ENCODE measurements around the gene BBS9.

BBS9 gene

DNA sequence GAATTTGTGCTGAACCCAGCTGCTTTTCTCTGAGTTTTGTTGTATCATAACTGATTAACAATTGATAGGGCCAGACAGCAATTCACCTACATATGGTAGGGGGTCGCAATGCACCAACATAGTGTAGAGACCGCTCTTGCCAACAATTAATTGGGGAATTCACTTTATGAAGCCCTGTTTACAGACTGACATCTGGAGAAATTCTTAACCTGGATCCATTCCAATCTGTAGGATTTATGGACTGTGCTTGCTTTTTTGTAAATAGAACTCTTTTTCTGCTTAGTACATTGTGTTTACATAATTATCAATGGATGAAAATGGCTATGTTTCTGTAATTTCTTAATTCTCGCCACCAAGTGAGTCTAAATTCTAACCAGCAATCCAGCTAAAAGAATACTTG lies 464.2 kb downstream of the BBS9 start:
- no peak overlapping the region for H3K27ac ChIP-seq (ENCODE audit: insufficient read depth, low read depth, low read length, poor library complexity, severe bottlenecking)
- WGBS, 2 experiments: 95 to 98% methylated on average over 3 of the region's 3 CpGs
- H3K9me3 ChIP-seq (ENCODE audit: control insufficient read depth, low read length): no peaks in the 10 kb centered on the region
- no peaks in the 10 kb centered on the region for H3K36me3 ChIP-seq (ENCODE audit: control insufficient read depth, insufficient read depth, low read length)
- no peak overlapping the region for H3K4me3 ChIP-seq (ENCODE audit: insufficient read depth, low read depth, low read length)
- H3K4me1 ChIP-seq (ENCODE audit: control insufficient read depth, insufficient read depth, low read length): no peaks in the 10 kb centered on the region
- H3K27me3 ChIP-seq (ENCODE audit: control insufficient read depth, insufficient read depth, low read length, poor library complexity, severe bottlenecking): no peaks in the 10 kb centered on the region

- Histone ChIP-seq H3K9me3 (ENCODE audit: control insufficient read depth, low read length) (no peaks in the 10 kb centered on the region), H3K4me1 (ENCODE audit: control insufficient read depth, insufficient read depth, low read length) (no peaks in the 10 kb centered on the region), H3K4me3 (ENCODE audit: insufficient read depth, low read depth, low read length) (no peak overlapping the region), H3K27me3 (ENCODE audit: control insufficient read depth, insufficient read depth, low read length, poor library complexity, severe bottlenecking) (no peaks in the 10 kb centered on the region), H3K27ac (ENCODE audit: insufficient read depth, low read depth, low read length, poor library complexity, severe bottlenecking) (no peak overlapping the region), H3K36me3 (ENCODE audit: control insufficient read depth, insufficient read depth, low read length) (no peaks in the 10 kb centered on the region)
These were observed 467.3 kb downstream of the BBS9 start for GRCh38 chr7:33596686-33597085.

GRCh38 chr7:33597181-33597580 lies 467.8 kb downstream of the BBS9 start:
- Histone ChIP-seq H3K4me3 (ENCODE audit: insufficient read depth, low read depth, low read length) (no peak overlapping the region), H3K36me3 (ENCODE audit: control insufficient read depth, insufficient read depth, low read length) (no peaks in the 10 kb centered on the region), H3K27ac (ENCODE audit: insufficient read depth, low read depth, low read length, poor library complexity, severe bottlenecking) (no peak overlapping the region), H3K27me3 (ENCODE audit: control insufficient read depth, insufficient read depth, low read length, poor library complexity, severe bottlenecking) (no peaks in the 10 kb centered on the region), H3K9me3 (ENCODE audit: control insufficient read depth, low read length) (no peaks in the 10 kb centered on the region), H3K4me1 (ENCODE audit: control insufficient read depth, insufficient read depth, low read length) (no peaks in the 10 kb centered on the region)
- 90% methylated on average over 1 of the region's 1 CpG; no CpG with 5 or more reads in 1 of the 2 experiments for WGBS, 2 experiments

GRCh38 chr7:33601101-33601500 lies 471.7 kb downstream of the BBS9 start:
- 87 to 89% methylated on average over 4 of the region's 4 CpGs for WGBS, 2 experiments

GRCh38 chr7:33601884-33602283 lies 472.5 kb downstream of the BBS9 start:
- H3K27ac ChIP-seq (ENCODE audit: insufficient read depth, low read depth, low read length, poor library complexity, severe bottlenecking): no peak overlapping the region
- WGBS, 2 experiments: 92 to 93% methylated on average over 2 of the region's 2 CpGs
- no peaks in the 10 kb centered on the region for H3K9me3 ChIP-seq (ENCODE audit: control insufficient read depth, low read length)
- H3K4me1 ChIP-seq (ENCODE audit: control insufficient read depth, insufficient read depth, low read length): no peaks in the 10 kb centered on the region
- no peaks in the 10 kb centered on the region for H3K36me3 ChIP-seq (ENCODE audit: control insufficient read depth, insufficient read depth, low read length)
- no peaks in the 10 kb centered on the region for H3K27me3 ChIP-seq (ENCODE audit: control insufficient read depth, insufficient read depth, low read length, poor library complexity, severe bottlenecking)
- H3K4me3 ChIP-seq (ENCODE audit: insufficient read depth, low read depth, low read length): no peak overlapping the region

More at GRCh38 chr7:33601101-33601500, 471.7 kb downstream of the BBS9 start:
- H3K4me1 ChIP-seq (ENCODE audit: control insufficient read depth, insufficient read depth, low read length): no peaks in the 10 kb centered on the region
- no peaks in the 10 kb centered on the region for H3K9me3 ChIP-seq (ENCODE audit: control insufficient read depth, low read length)
- no peaks in the 10 kb centered on the region for H3K36me3 ChIP-seq (ENCODE audit: control insufficient read depth, insufficient read depth, low read length)
- no peaks in the 10 kb centered on the region for H3K27me3 ChIP-seq (ENCODE audit: control insufficient read depth, insufficient read depth, low read length, poor library complexity, severe bottlenecking)
- no peak overlapping the region for H3K27ac ChIP-seq (ENCODE audit: insufficient read depth, low read depth, low read length, poor library complexity, severe bottlenecking)
- no peak overlapping the region for H3K4me3 ChIP-seq (ENCODE audit: insufficient read depth, low read depth, low read length)

GRCh38 chr7:33604056-33604455 lies 474.7 kb downstream of the BBS9 start:
- Histone ChIP-seq H3K27ac (ENCODE audit: insufficient read depth, low read depth, low read length, poor library complexity, severe bottlenecking) (no peak overlapping the region), H3K27me3 (ENCODE audit: control insufficient read depth, insufficient read depth, low read length, poor library complexity, severe bottlenecking) (no peaks in the 10 kb centered on the region), H3K4me1 (ENCODE audit: control insufficient read depth, insufficient read depth, low read length) (no peaks in the 10 kb centered on the region), H3K9me3 (ENCODE audit: control insufficient read depth, low read length) (no peaks in the 10 kb centered on the region), H3K36me3 (ENCODE audit: control insufficient read depth, insufficient read depth, low read length) (no peaks in the 10 kb centered on the region), H3K4me3 (ENCODE audit: insufficient read depth, low read depth, low read length) (no peak overlapping the region)
- WGBS, 2 experiments: 78 to 100% methylated on average over 1 to 2 of the region's 2 CpGs

- no peaks in the 10 kb centered on the region for H3K4me1 ChIP-seq (ENCODE audit: control insufficient read depth, insufficient read depth, low read length)
- no peak overlapping the region for H3K4me3 ChIP-seq (ENCODE audit: insufficient read depth, low read depth, low read length)
- H3K27ac ChIP-seq (ENCODE audit: insufficient read depth, low read depth, low read length, poor library complexity, severe bottlenecking): no peak overlapping the region
- no peaks in the 10 kb centered on the region for H3K36me3 ChIP-seq (ENCODE audit: control insufficient read depth, insufficient read depth, low read length)
- 92% methylated on average over 3 of the region's 3 CpGs for WGBS, 2 experiments
- no peaks in the 10 kb centered on the region for H3K9me3 ChIP-seq (ENCODE audit: control insufficient read depth, low read length)
- H3K27me3 ChIP-seq (ENCODE audit: control insufficient read depth, insufficient read depth, low read length, poor library complexity, severe bottlenecking): no peaks in the 10 kb centered on the region
These were observed 481.6 kb downstream of the BBS9 start for GRCh38 chr7:33610918-33611317.

DNA sequence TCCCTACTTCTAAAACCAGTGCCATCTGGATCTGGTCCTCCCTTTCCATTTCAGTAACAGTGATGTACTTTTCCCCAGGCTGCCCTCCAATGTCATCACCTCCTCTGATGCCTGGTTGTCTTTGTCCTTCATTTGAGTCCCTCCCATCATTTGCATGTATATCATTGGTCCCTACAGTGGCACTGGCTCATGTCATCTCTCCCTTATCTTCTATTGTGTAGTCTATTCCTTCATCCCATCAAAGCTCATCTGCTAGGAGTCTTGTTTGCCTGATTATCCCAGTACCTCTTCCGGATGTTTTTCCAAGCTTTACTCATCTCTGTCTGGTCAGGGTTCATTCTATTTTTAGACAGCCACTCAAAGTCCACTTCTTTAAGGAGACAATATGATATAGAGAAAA lies 483.1 kb downstream of the BBS9 start:
- no peak overlapping the region for H3K4me3 ChIP-seq (ENCODE audit: insufficient read depth, low read depth, low read length)
- no peaks in the 10 kb centered on the region for H3K27me3 ChIP-seq (ENCODE audit: control insufficient read depth, insufficient read depth, low read length, poor library complexity, severe bottlenecking)
- no peak overlapping the region for H3K27ac ChIP-seq (ENCODE audit: insufficient read depth, low read depth, low read length, poor library complexity, severe bottlenecking)
- no peaks in the 10 kb centered on the region for H3K4me1 ChIP-seq (ENCODE audit: control insufficient read depth, insufficient read depth, low read length)
- H3K9me3 ChIP-seq (ENCODE audit: control insufficient read depth, low read length): no peaks in the 10 kb centered on the region
- 94 to 100% methylated on average over 1 of the region's 1 CpG for WGBS, 2 experiments
- no peaks in the 10 kb centered on the region for H3K36me3 ChIP-seq (ENCODE audit: control insufficient read depth, insufficient read depth, low read length)

- no peaks in the 10 kb centered on the region for H3K36me3 ChIP-seq (ENCODE audit: control insufficient read depth, insufficient read depth, low read length)
- H3K4me1 ChIP-seq (ENCODE audit: control insufficient read depth, insufficient read depth, low read length): no peaks in the 10 kb centered on the region
- no peak overlapping the region for H3K27ac ChIP-seq (ENCODE audit: insufficient read depth, low read depth, low read length, poor library complexity, severe bottlenecking)
- H3K9me3 ChIP-seq (ENCODE audit: control insufficient read depth, low read length): no peaks in the 10 kb centered on the region
- no peak overlapping the region for H3K4me3 ChIP-seq (ENCODE audit: insufficient read depth, low read depth, low read length)
- no peaks in the 10 kb centered on the region for H3K27me3 ChIP-seq (ENCODE audit: control insufficient read depth, insufficient read depth, low read length, poor library complexity, severe bottlenecking)
- 91 to 94% methylated on average over 6 of the region's 6 CpGs for WGBS, 2 experiments
These were observed 485.2 kb downstream of the BBS9 start for GRCh38 chr7:33614357-33615117.

- no peaks in the 10 kb centered on the region for H3K4me1 ChIP-seq (ENCODE audit: control insufficient read depth, insufficient read depth, low read length)
- 100% methylated on average over 1 of the region's 2 CpGs for WGBS, 2 experiments
- no peaks in the 10 kb centered on the region for H3K27me3 ChIP-seq (ENCODE audit: control insufficient read depth, insufficient read depth, low read length, poor library complexity, severe bottlenecking)
- H3K36me3 ChIP-seq (ENCODE audit: control insufficient read depth, insufficient read depth, low read length): no peaks in the 10 kb centered on the region
- H3K4me3 ChIP-seq (ENCODE audit: insufficient read depth, low read depth, low read length): no peak overlapping the region
- no peak overlapping the region for H3K27ac ChIP-seq (ENCODE audit: insufficient read depth, low read depth, low read length, poor library complexity, severe bottlenecking)
- no peaks in the 10 kb centered on the region for H3K9me3 ChIP-seq (ENCODE audit: control insufficient read depth, low read length)
These were observed 487.4 kb downstream of the BBS9 start for GRCh38 chr7:33616752-33617151.

Data from ectodermal cell (in vitro differentiated cells).